WTC11 (cell line): Measurements from ENCODE around the gene ZNF598. TPM values are rescaled to one million over a fixed set of nuclear protein-coding genes. Genes with fewer than 3 reads are reported as not detected.

ENCODE experiments used
- ATAC-seq: fragments of 200-7000 bp; cut with Tn5 transposase; 2 replicates; pipeline ENCODE4 v1.10.0; 2021; ENCODE audit warnings: mild to moderate bottlenecking, moderate library complexity
- CTCF ChIA-PET: fragments of 300-600 bp; sonication (Branson Sonifier 250); formaldehyde crosslinking; loops from one replicate; lab custom pipeline; 2021; ENCODE audit warnings: antibody characterized with exemption; lab: Charles Lee
- POLR2A ChIA-PET: fragments of 350-600 bp; sonication (Branson Sonifier 250); formaldehyde crosslinking; loops from one replicate; lab custom pipeline; 2021; ENCODE audit warnings: antibody characterized with exemption; lab: Charles Lee
- DNase-seq: peaks from one replicate; pipeline ENCODE4 v3.0.0; 2021; ENCODE audit warnings: low spot score
- H3K27ac Mint-ChIP-seq: 2 replicates; pipeline ENCODE4 v1.8.0; 2021; ENCODE audit warnings: mixed read lengths
- H3K27me3 Mint-ChIP-seq: 2 replicates; pipeline ENCODE4 v1.8.0; 2021; ENCODE audit warnings: low read depth, mild to moderate bottlenecking, moderate library complexity, mixed read lengths
- H3K36me3 Mint-ChIP-seq: 2 replicates; pipeline ENCODE4 v1.8.0; 2021; ENCODE audit warnings: mixed read lengths
- H3K4me1 Mint-ChIP-seq: 2 replicates; pipeline ENCODE4 v1.8.0; 2022; ENCODE audit warnings: mixed read lengths
- H3K4me3 Mint-ChIP-seq: 2 replicates; pipeline ENCODE4 v1.8.0; 2021; ENCODE audit warnings: mild to moderate bottlenecking, moderate library complexity, mixed read lengths
- H3K9me3 Mint-ChIP-seq: 2 replicates; pipeline ENCODE4 v1.8.0; 2021; ENCODE audit warnings: mixed read lengths
- ATF3 ChIP-seq: sonication (generic); formaldehyde crosslinking; conservative IDR thresholded peaks from 2 replicates; pipeline ENCODE4 v1.8.1; 2022; ENCODE audit warnings: mild to moderate bottlenecking, missing genetic modification reagents
- ATF6 ChIP-seq: sonication (generic); formaldehyde crosslinking; IDR thresholded peaks from 2 replicates; pipeline ENCODE4 v1.8.1; 2023; ENCODE audit warnings: mild to moderate bottlenecking, missing genetic modification reagents
- CBFB ChIP-seq: sonication (generic); formaldehyde crosslinking; IDR thresholded peaks from 2 replicates; pipeline ENCODE4 v1.8.1; 2022; ENCODE audit warnings: mild to moderate bottlenecking, low read depth, missing genetic modification reagents
- E2F4 ChIP-seq: sonication (generic); formaldehyde crosslinking; IDR thresholded peaks from 2 replicates; pipeline ENCODE4 v1.8.1; 2022; ENCODE audit warnings: low read depth, mild to moderate bottlenecking, moderate library complexity, missing genetic modification reagents, borderline replicate concordance
- ETV6 ChIP-seq: sonication (generic); formaldehyde crosslinking; IDR thresholded peaks from 2 replicates; pipeline ENCODE4 v1.8.1; 2022; ENCODE audit warnings: mild to moderate bottlenecking, missing genetic modification reagents
- GRHL2 ChIP-seq: fragments of 250-450 bp; sonication (Bioruptor Pico); IDR thresholded peaks from 2 replicates; pipeline ENCODE4 v1.8.0; 2022; ENCODE audit warnings: mild to moderate bottlenecking, moderate library complexity; ENCODE audit not compliant: insufficient replicate concordance, severe bottlenecking
- GTF2I ChIP-seq: fragments of 250-450 bp; sonication (Bioruptor Pico); conservative IDR thresholded peaks from 2 replicates; pipeline ENCODE4 v1.4.0; 2021; ENCODE audit warnings: mild to moderate bottlenecking
- HMGXB4 ChIP-seq: sonication (generic); formaldehyde crosslinking; IDR thresholded peaks from 2 replicates; pipeline ENCODE4 v1.8.1; 2023; ENCODE audit warnings: mild to moderate bottlenecking, moderate library complexity, missing genetic modification reagents
- JUN ChIP-seq: sonication (generic); formaldehyde crosslinking; IDR thresholded peaks from 2 replicates; pipeline ENCODE4 v1.8.0; 2023; ENCODE audit warnings: mild to moderate bottlenecking, missing genetic modification reagents
- KAT7 ChIP-seq: sonication (generic); formaldehyde crosslinking; IDR thresholded peaks from 2 replicates; pipeline ENCODE4 v1.8.1; 2023; ENCODE audit warnings: missing genetic modification reagents, mild to moderate bottlenecking, borderline replicate concordance
- MAX ChIP-seq: sonication (generic); formaldehyde crosslinking; IDR thresholded peaks from 2 replicates; pipeline ENCODE4 v1.8.0; 2022; ENCODE audit warnings: mild to moderate bottlenecking, missing genetic modification reagents
- RORB ChIP-seq: fragments of 250-450 bp; sonication (Bioruptor Pico); IDR thresholded peaks from 2 replicates; pipeline ENCODE4 v1.9.0; 2021; ENCODE audit warnings: mild to moderate bottlenecking
- SP1 ChIP-seq: sonication (generic); formaldehyde crosslinking; conservative IDR thresholded peaks from 2 replicates; pipeline ENCODE4 v1.8.1; 2022; ENCODE audit warnings: missing genetic modification reagents
- TP53 ChIP-seq: sonication (generic); formaldehyde crosslinking; IDR thresholded peaks from 2 replicates; pipeline ENCODE4 v1.8.1; 2023; ENCODE audit warnings: mild to moderate bottlenecking, missing genetic modification reagents
- USF2 ChIP-seq: sonication (generic); formaldehyde crosslinking; IDR thresholded peaks from 2 replicates; pipeline ENCODE4 v1.8.1; 2023; ENCODE audit warnings: mild to moderate bottlenecking, missing genetic modification reagents, moderate library complexity
- ZNF138 ChIP-seq: sonication (generic); formaldehyde crosslinking; conservative IDR thresholded peaks from 2 replicates; pipeline ENCODE4 v1.8.1; 2022; ENCODE audit warnings: mild to moderate bottlenecking, moderate library complexity, missing genetic modification reagents
- ZNF232 ChIP-seq: sonication (generic); formaldehyde crosslinking; IDR thresholded peaks from 2 replicates; pipeline ENCODE4 v1.8.0; 2022; ENCODE audit warnings: mild to moderate bottlenecking, missing genetic modification reagents
- ZNF317 ChIP-seq: sonication (generic); formaldehyde crosslinking; IDR thresholded peaks from 2 replicates; pipeline ENCODE4 v1.8.1; 2023; ENCODE audit warnings: low read depth, mild to moderate bottlenecking, moderate library complexity, missing genetic modification reagents, borderline replicate concordance
- ZNF396 ChIP-seq: fragments of 250-450 bp; sonication (Bioruptor Pico); IDR thresholded peaks from 2 replicates; pipeline ENCODE4 v1.8.0; 2021; ENCODE audit warnings: mild to moderate bottlenecking, moderate library complexity, borderline replicate concordance
- ZNF416 ChIP-seq: fragments of 250-450 bp; sonication (Bioruptor Pico); IDR thresholded peaks from 2 replicates; pipeline ENCODE4 v1.9.0; 2021; ENCODE audit warnings: mild to moderate bottlenecking, inconsistent platforms
- ZNF532 ChIP-seq: fragments of 250-450 bp; sonication (Bioruptor Pico); IDR thresholded peaks from 2 replicates; pipeline ENCODE4 v1.9.0; 2021; ENCODE audit warnings: mild to moderate bottlenecking, borderline replicate concordance
- total RNA-seq: library from RNA; stranded (reverse); gene quantifications from 3 replicates; pipeline ENCODE4 v1.2.3, GENCODE V29; 2021

ZNF598 gene
- total RNA-seq, 1 experiment from 2014 or later: 66.4 TPM

GRCh38 chr16:1989209-1990100 lies 20.2 kb downstream of the ZNF598 start, which contains the start of gene SYNGR3 (continued):
- TF ChIP-seq ZNF532 (CRISPR knock-in tag) (no peak), ZNF416 (CRISPR knock-in tag) (0 out of 2 replicates have a peak, but pooled peaks have one; percentile 52), HMGXB4 (no peak; the same call in 1 of the 2 replicates), ZNF232 (no peak), TP53 (0 out of 2 replicates have a peak, but pooled peaks have one; percentile 33), ATF3 (CRISPR knock-in tag) (no peak), JUN (CRISPR knock-in tag) (no peak), ATF6 (CRISPR knock-in tag) (no peak), E2F4 (no peak), SP1 (CRISPR knock-in tag) (no peak), ZNF138 (CRISPR knock-in tag) (no peak), ZNF317 (no peak)

GRCh38 chr16:1987198-1987597 lies 22.4 kb downstream of the ZNF598 start:
- Mint-ChIP-seq H3K36me3 (peaks cover 5% of the 10 kb centered on the region; the same call in 1 of the 2 replicates), H3K4me1 (peaks cover 28% of the 10 kb centered on the region), H3K9me3 (no peaks in the 10 kb centered on the region), H3K27ac (no peak overlapping the region), H3K27me3 (peaks cover 36% of the 10 kb centered on the region), H3K4me3 (no peak overlapping the region)
- ChIA-PET POLR2A (interaction anchor here (0.8 kb wide), 1 partner anchor 22 kb away, joined by 3 read pairs; the partner anchor contains the start of gene RPS2), CTCF (interaction anchor here (1.9 to 2.1 kb wide), 2 partner anchors 17 to 153 kb away, joined by 6 to 9 read pairs; no protein-coding TSS in a partner anchor)
- ATAC-seq: no peak
- no peak for DNase-seq
- TF ChIP-seq KAT7 (CRISPR knock-in tag): no peak
- no peak for TF ChIP-seq GTF2I (CRISPR knock-in tag)
- TF ChIP-seq JUN (CRISPR knock-in tag): no peak
- TF ChIP-seq USF2: no peak
- no peak for TF ChIP-seq CBFB
- no peak for TF ChIP-seq MAX (CRISPR knock-in tag)
- no peak for TF ChIP-seq RORB
- no peak for TF ChIP-seq ETV6 (CRISPR knock-in tag)
- no peak for TF ChIP-seq SP1 (CRISPR knock-in tag)
- no peak for TF ChIP-seq ZNF396 (CRISPR knock-in tag)
- no peak for TF ChIP-seq GRHL2
- TF ChIP-seq HMGXB4: no peak
